ENCODE measurements around the gene PTPRG. TPM values are rescaled to one million over a fixed set of nuclear protein-coding genes. Genes with fewer than 3 reads are reported as not detected.

The PTPRG gene
- total and polyA plus RNA-seq, 2 experiments from 2014 or later, result 24.4 to 131 TPM

DNA sequence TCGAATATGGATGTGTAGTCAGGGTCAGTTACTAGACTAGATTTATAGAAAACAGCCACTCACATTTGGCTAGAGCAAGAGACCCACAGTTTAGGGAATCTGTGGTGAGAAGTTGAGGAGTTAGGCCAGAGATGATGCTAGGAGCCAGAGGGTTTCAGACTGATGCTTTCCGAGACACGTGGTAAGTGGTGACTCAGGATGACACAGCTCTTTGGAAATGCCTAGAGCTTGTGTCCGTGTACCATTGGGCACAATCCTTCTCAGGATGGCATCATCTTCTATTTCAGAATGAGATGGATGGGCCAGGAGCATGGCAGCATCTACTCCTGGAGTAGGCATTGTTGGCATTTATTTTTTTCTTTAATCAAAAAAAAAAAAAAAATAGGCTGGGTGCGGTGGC, 28.5 kb downstream of the PTPRG start:
- H3F3A ChIP-seq (replicated peaks; ENCODE audit: low read depth), result 0 out of 2 replicates have a peak, but pooled peaks cover 3% of the 10 kb centered on the region
- ATAC-seq, result no peak
- Mint-ChIP-seq H3K27ac (no peak overlapping the region), H3K4me3 (no peak overlapping the region), H3K9me3 (no peaks in the 10 kb centered on the region), H3K27me3 (ENCODE audit: insufficient read depth, low read depth, poor library complexity) (peaks cover 11% of the 10 kb centered on the region), H3K36me3 (ENCODE audit: low read depth) (peaks cover 35% of the 10 kb centered on the region), H3K4me1 (peaks cover 50% of the 10 kb centered on the region)
- peaks cover 71% of the 10 kb centered on the region for H4K20me1 ChIP-seq (replicated peaks; ENCODE audit: insufficient read depth)
- H3K79me2 ChIP-seq (replicated peaks; ENCODE audit: insufficient read depth), result peaks cover 100% of the 10 kb centered on the region
- no peaks in the 10 kb centered on the region for H3K9me2 ChIP-seq (ENCODE audit: insufficient read depth)
- H3K4me2 ChIP-seq, result no peak overlapping the region
- H3K27me3 ChIP-seq (ENCODE audit: insufficient read depth), result no peaks in the 10 kb centered on the region
- no peak overlapping the region for H2AFZ ChIP-seq
- H3K27ac ChIP-seq (ENCODE audit: low read depth), result no peak overlapping the region
- DNase-seq (ENCODE audit: low spot score), result no peak
- H3K4me1 ChIP-seq (ENCODE audit: insufficient read depth), result peaks cover 41% of the 10 kb centered on the region
- H3K36me3 ChIP-seq (ENCODE audit: insufficient read depth), result 0 out of 2 replicates have a peak, but pooled peaks cover 4% of the 10 kb centered on the region
- TF ChIP-seq STAT1 (IDR thresholded peaks at IDR 0.05; ENCODE audit: unreplicated experiment) (no peak), ZNF331 (CRISPR knock-in tag; IDR thresholded peaks at IDR 0.05; ENCODE audit: low read depth) (no peak), POLR2AphosphoS5 (IDR thresholded peaks at IDR 0.05; ENCODE audit: low read depth) (no peak), EZH2 (IDR thresholded peaks at IDR 0.05; ENCODE audit: low read depth, unreplicated experiment) (no peak), JUNB (IDR thresholded peaks at IDR 0.05; ENCODE audit: unreplicated experiment) (no peak), ZNF114 (CRISPR knock-in tag; IDR thresholded peaks at IDR 0.05) (no peak), NANOG (IDR thresholded peaks at IDR 0.05; ENCODE audit: borderline replicate concordance) (no peak), CREB1 (CRISPR knock-in tag; IDR thresholded peaks at IDR 0.05; ENCODE audit: low read depth) (no peak), REST (IDR thresholded peaks at IDR 0.05; ENCODE audit: unreplicated experiment) (no peak), EZH2phosphoT487 (IDR thresholded peaks at IDR 0.05; ENCODE audit: unreplicated experiment) (no peak)
- TF ChIP-seq, protein P1, sequence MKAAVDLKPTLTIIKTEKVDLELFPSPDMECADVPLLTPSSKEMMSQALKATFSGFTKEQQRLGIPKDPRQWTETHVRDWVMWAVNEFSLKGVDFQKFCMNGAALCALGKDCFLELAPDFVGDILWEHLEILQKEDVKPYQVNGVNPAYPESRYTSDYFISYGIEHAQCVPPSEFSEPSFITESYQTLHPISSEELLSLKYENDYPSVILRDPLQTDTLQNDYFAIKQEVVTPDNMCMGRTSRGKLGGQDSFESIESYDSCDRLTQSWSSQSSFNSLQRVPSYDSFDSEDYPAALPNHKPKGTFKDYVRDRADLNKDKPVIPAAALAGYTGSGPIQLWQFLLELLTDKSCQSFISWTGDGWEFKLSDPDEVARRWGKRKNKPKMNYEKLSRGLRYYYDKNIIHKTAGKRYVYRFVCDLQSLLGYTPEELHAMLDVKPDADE (IDR thresholded peaks at IDR 0.05), result no peak
- TF ChIP-seq, protein P2, sequence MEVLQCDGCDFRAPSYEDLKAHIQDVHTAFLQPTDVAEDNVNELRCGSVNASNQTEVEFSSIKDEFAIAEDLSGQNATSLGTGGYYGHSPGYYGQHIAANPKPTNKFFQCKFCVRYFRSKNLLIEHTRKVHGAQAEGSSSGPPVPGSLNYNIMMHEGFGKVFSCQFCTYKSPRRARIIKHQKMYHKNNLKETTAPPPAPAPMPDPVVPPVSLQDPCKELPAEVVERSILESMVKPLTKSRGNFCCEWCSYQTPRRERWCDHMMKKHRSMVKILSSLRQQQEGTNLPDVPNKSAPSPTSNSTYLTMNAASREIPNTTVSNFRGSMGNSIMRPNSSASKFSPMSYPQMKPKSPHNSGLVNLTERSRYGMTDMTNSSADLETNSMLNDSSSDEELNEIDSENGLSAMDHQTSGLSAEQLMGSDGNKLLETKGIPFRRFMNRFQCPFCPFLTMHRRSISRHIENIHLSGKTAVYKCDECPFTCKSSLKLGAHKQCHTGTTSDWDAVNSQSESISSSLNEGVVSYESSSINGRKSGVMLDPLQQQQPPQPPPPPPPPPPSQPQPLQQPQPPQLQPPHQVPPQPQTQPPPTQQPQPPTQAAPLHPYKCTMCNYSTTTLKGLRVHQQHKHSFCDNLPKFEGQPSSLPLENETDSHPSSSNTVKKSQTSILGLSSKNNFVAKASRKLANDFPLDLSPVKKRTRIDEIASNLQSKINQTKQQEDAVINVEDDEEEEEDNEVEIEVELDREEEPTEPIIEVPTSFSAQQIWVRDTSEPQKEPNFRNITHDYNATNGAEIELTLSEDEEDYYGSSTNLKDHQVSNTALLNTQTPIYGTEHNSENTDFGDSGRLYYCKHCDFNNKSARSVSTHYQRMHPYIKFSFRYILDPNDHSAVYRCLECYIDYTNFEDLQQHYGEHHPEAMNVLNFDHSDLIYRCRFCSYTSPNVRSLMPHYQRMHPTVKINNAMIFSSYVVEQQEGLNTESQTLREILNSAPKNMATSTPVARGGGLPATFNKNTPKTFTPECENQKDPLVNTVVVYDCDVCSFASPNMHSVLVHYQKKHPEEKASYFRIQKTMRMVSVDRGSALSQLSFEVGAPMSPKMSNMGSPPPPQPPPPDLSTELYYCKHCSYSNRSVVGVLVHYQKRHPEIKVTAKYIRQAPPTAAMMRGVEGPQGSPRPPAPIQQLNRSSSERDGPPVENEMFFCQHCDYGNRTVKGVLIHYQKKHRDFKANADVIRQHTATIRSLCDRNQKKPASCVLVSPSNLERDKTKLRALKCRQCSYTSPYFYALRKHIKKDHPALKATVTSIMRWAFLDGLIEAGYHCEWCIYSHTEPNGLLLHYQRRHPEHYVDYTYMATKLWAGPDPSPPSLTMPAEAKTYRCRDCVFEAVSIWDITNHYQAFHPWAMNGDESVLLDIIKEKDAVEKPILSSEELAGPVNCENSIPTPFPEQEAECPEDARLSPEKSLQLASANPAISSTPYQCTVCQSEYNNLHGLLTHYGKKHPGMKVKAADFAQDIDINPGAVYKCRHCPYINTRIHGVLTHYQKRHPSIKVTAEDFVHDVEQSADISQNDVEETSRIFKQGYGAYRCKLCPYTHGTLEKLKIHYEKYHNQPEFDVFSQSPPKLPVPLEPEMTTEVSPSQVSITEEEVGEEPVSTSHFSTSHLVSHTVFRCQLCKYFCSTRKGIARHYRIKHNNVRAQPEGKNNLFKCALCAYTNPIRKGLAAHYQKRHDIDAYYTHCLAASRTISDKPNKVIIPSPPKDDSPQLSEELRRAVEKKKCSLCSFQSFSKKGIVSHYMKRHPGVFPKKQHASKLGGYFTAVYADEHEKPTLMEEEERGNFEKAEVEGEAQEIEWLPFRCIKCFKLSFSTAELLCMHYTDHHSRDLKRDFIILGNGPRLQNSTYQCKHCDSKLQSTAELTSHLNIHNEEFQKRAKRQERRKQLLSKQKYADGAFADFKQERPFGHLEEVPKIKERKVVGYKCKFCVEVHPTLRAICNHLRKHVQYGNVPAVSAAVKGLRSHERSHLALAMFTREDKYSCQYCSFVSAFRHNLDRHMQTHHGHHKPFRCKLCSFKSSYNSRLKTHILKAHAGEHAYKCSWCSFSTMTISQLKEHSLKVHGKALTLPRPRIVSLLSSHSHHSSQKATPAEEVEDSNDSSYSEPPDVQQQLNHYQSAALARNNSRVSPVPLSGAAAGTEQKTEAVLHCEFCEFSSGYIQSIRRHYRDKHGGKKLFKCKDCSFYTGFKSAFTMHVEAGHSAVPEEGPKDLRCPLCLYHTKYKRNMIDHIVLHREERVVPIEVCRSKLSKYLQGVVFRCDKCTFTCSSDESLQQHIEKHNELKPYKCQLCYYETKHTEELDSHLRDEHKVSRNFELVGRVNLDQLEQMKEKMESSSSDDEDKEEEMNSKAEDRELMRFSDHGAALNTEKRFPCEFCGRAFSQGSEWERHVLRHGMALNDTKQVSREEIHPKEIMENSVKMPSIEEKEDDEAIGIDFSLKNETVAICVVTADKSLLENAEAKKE (CRISPR knock-in tag; IDR thresholded peaks at IDR 0.05), result no peak
- TF ChIP-seq, protein P3, sequence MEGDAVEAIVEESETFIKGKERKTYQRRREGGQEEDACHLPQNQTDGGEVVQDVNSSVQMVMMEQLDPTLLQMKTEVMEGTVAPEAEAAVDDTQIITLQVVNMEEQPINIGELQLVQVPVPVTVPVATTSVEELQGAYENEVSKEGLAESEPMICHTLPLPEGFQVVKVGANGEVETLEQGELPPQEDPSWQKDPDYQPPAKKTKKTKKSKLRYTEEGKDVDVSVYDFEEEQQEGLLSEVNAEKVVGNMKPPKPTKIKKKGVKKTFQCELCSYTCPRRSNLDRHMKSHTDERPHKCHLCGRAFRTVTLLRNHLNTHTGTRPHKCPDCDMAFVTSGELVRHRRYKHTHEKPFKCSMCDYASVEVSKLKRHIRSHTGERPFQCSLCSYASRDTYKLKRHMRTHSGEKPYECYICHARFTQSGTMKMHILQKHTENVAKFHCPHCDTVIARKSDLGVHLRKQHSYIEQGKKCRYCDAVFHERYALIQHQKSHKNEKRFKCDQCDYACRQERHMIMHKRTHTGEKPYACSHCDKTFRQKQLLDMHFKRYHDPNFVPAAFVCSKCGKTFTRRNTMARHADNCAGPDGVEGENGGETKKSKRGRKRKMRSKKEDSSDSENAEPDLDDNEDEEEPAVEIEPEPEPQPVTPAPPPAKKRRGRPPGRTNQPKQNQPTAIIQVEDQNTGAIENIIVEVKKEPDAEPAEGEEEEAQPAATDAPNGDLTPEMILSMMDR (conservative IDR thresholded peaks at IDR 0.05; ENCODE audit: low read depth in 2 of 2), result no peak
- no peak overlapping the region for H3K4me3 ChIP-seq

Data from GM23338 (cell line).